HG03378 (cell line): ENCODE data around the gene SLC33A1.
"Not testable (repeated sequence)": the region's sequence is repeated elsewhere in the genome, so short reads cannot be mapped to it uniquely, and the experiment has no call there.

Source experiments
- ATAC-seq: cut with Tn5 transposase; IDR thresholded peaks from one replicate; pipeline ENCODE4 v1.9.1; 2021; ENCODE audit warnings: mild to moderate bottlenecking, moderate library complexity; ENCODE audit not compliant: unreplicated experiment

Gene SLC33A1

GRCh38 chr3:155854141-155854940 is at the start of gene SLC33A1:
Gene SLC33A1 (minus strand): TSS chr3:155854427. CDS start chr3:155853997, 430 bp downstream.
- peak; percentile 95 for ATAC-seq

GRCh38 chr3:155895379-155895900 is 41.2 kb upstream of the SLC33A1 start:
- no peak for ATAC-seq

GRCh38 chr3:155891321-155891720 is 37.1 kb upstream of the SLC33A1 start:
- ATAC-seq: no peak

GRCh38 chr3:155890671-155891190 is 36.5 kb upstream of the SLC33A1 start:
- peak; percentile 47 for ATAC-seq

GRCh38 chr3:155889952-155890351 is 35.7 kb upstream of the SLC33A1 start:
- no peak for ATAC-seq

GRCh38 chr3:155889212-155889611 is 35.0 kb upstream of the SLC33A1 start:
- no peak for ATAC-seq

GRCh38 chr3:155886915-155887314 is 32.7 kb upstream of the SLC33A1 start:
- no peak for ATAC-seq

- ATAC-seq: not testable (repeated sequence)
Observed at GRCh38 chr3:155886348-155886747, 32.1 kb upstream of the SLC33A1 start.

GRCh38 chr3:155885292-155885691 is 31.1 kb upstream of the SLC33A1 start:
- no peak for ATAC-seq

- ATAC-seq: no peak
Observed at GRCh38 chr3:155884292-155884691, 30.1 kb upstream of the SLC33A1 start.

- ATAC-seq: no peak
Observed at GRCh38 chr3:155880286-155880685, 26.1 kb upstream of the SLC33A1 start.

GRCh38 chr3:155876503-155876902 is 22.3 kb upstream of the SLC33A1 start:
- ATAC-seq: no peak

GRCh38 chr3:155876037-155876436 is 21.8 kb upstream of the SLC33A1 start:
- no peak for ATAC-seq

- no peak for ATAC-seq
Observed at GRCh38 chr3:155872904-155873646, 18.8 kb upstream of the SLC33A1 start.

- ATAC-seq: peak; percentile 12
Observed at GRCh38 chr3:155871746-155872158, 17.5 kb upstream of the SLC33A1 start.

- peak; percentile 20 for ATAC-seq
Observed at GRCh38 chr3:155870945-155871745, 16.9 kb upstream of the SLC33A1 start.

GRCh38 chr3:155870133-155870944 is 16.1 kb upstream of the SLC33A1 start, which contains the start of gene GMPS:
Gene GMPS (plus strand): TSS chr3:155870650. CDS start chr3:155870871, 221 bp downstream.
- ATAC-seq: peak; percentile 84

- ATAC-seq: no peak
Observed at GRCh38 chr3:155869691-155870090, 15.5 kb upstream of the SLC33A1 start.

- no peak for ATAC-seq
Observed at GRCh38 chr3:155863072-155863784, 9.0 kb upstream of the SLC33A1 start.
